ENCODE data around the gene RPS27L. TPM values are rescaled to one million over a fixed set of nuclear protein-coding genes. Genes with fewer than 3 reads are reported as not detected.
A peak's percentile ranks its signal among the peaks of the same experiment; 100 is the strongest.

Gene RPS27L
- total RNA-seq, 4 donors from 2014 or later: 33.5 to 207 (median 54.5) TPM

- Histone ChIP-seq H3K4me3 (no peak overlapping the region), H3K36me3 (no peaks in the 10 kb centered on the region), H3K4me1 (peaks cover 0 to 5% of the 10 kb centered on the region in 2 donors), H3K9me3 (no peaks in the 10 kb centered on the region), H3K27ac (peak overlapping the region; percentile 26 to 61), H3K27me3 (no peaks in the 10 kb centered on the region)
- intact Hi-C loops (cut with DNase I; ENCODE audit: low total_unique reads): no loop called here
- no peak for DNase-seq
- TF ChIP-seq CTCF (IDR thresholded peaks at IDR 0.05) (no peak), POLR2A (IDR thresholded peaks at IDR 0.05) (no peak)
Observed at GRCh38 chr15:63194880-63195568, 37.7 kb upstream of the RPS27L start.

DNA sequence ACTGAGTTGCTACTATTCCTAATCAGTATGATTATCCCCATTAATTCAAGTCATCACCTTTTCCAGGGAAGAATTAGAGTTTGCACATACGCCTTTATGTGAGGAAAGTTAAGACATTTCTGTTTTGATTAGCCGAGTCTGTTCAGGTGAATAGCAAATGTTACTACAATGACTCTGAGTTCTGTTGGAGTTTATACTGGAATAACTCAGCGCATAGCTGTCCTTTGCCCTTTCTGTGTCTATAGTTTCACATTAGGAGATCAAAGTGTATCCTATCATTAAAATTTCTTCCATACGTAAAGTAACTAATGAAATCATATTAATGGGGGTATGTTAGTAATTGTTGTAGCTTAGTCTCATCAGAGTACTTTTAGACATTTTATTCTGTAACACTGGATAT, 37.0 kb upstream of the RPS27L start:
- peaks cover 0 to 5% of the 10 kb centered on the region in 2 donors for H3K4me1 ChIP-seq
- H3K9me3 ChIP-seq: no peaks in the 10 kb centered on the region
- H3K36me3 ChIP-seq: no peaks in the 10 kb centered on the region
- intact Hi-C loops (cut with DNase I; ENCODE audit: low total_unique reads): no loop called here
- H3K27ac ChIP-seq: peak overlapping the region; percentile 15 to 61
- no peak for DNase-seq
- H3K27me3 ChIP-seq: no peaks in the 10 kb centered on the region
- TF ChIP-seq CTCF (IDR thresholded peaks at IDR 0.05): no peak
- no peak overlapping the region for H3K4me3 ChIP-seq

GRCh38 chr15:63192619-63193206, 35.4 kb upstream of the RPS27L start:
- intact Hi-C loops (cut with DNase I; ENCODE audit: low total_unique reads): no loop called here
- peaks cover 0 to 5% of the 10 kb centered on the region in 2 donors for H3K4me1 ChIP-seq
- H3K27ac ChIP-seq: no peak overlapping the region
- H3K4me3 ChIP-seq: no peak overlapping the region
- H3K9me3 ChIP-seq: no peaks in the 10 kb centered on the region
- DNase-seq: no peak
- H3K27me3 ChIP-seq: no peaks in the 10 kb centered on the region
- no peaks in the 10 kb centered on the region for H3K36me3 ChIP-seq
- no peak for TF ChIP-seq POLR2A (IDR thresholded peaks at IDR 0.05)
- no peak for TF ChIP-seq CTCF (IDR thresholded peaks at IDR 0.05)

GRCh38 chr15:63191895-63192618, 34.8 kb upstream of the RPS27L start:
- TF ChIP-seq POLR2A (IDR thresholded peaks at IDR 0.05): no peak
- TF ChIP-seq CTCF (IDR thresholded peaks at IDR 0.05): no peak
- intact Hi-C loops (cut with DNase I; ENCODE audit: low total_unique reads): no loop called here
- Histone ChIP-seq H3K9me3 (no peaks in the 10 kb centered on the region), H3K4me3 (no peak overlapping the region), H3K4me1 (peaks cover 0 to 5% of the 10 kb centered on the region in 2 donors), H3K27me3 (no peaks in the 10 kb centered on the region), H3K36me3 (no peaks in the 10 kb centered on the region), H3K27ac (peak overlapping the region in 1 of 2 donors; percentile 96)
- DNase-seq: no peak

Measured in uterus (tissue), 4 donors.